Coronary artery (tissue), 2 donors: ENCODE measurements around the gene LARP6.

Experiments used
- DNase-seq: peaks from one replicate; pipeline ENCODE4 v3.0.0-alpha.2; 2017; ENCODE audit warnings: low spot score
- H3K27ac ChIP-seq, 2 donors: fragments of 200-600 bp; sonication (generic); one replicate each; pipeline ENCODE4 v1.5.1; 2016 to 2019
- H3K4me3 ChIP-seq: fragments of 200-600 bp; sonication (generic); 2 replicates; pipeline ENCODE4 v1.5.1; 2016; ENCODE audit warnings: mild to moderate bottlenecking, moderate library complexity
- TF ChIP-seq, protein P1 (sequence below): fragments of 200-600 bp; sonication (generic); IDR thresholded peaks from one replicate; pipeline ENCODE4 v1.5.1; 2019; ENCODE audit warnings: antibody characterized with exemption

Gene LARP6

GRCh38 chr15:70853973-70854665, at the start of gene LARP6:
Gene LARP6, minus strand, starts transcription at chr15:70854157. Its CDS starts 69 bp downstream, at chr15:70854088.
- Histone ChIP-seq H3K4me3 (peak within 1 kb of the TSS; percentile 83), H3K27ac (peak within 1 kb of the TSS; percentile 96 to 97)
- DNase-seq: no peak
- TF ChIP-seq, protein P1, sequence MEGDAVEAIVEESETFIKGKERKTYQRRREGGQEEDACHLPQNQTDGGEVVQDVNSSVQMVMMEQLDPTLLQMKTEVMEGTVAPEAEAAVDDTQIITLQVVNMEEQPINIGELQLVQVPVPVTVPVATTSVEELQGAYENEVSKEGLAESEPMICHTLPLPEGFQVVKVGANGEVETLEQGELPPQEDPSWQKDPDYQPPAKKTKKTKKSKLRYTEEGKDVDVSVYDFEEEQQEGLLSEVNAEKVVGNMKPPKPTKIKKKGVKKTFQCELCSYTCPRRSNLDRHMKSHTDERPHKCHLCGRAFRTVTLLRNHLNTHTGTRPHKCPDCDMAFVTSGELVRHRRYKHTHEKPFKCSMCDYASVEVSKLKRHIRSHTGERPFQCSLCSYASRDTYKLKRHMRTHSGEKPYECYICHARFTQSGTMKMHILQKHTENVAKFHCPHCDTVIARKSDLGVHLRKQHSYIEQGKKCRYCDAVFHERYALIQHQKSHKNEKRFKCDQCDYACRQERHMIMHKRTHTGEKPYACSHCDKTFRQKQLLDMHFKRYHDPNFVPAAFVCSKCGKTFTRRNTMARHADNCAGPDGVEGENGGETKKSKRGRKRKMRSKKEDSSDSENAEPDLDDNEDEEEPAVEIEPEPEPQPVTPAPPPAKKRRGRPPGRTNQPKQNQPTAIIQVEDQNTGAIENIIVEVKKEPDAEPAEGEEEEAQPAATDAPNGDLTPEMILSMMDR: no peak

DNA sequence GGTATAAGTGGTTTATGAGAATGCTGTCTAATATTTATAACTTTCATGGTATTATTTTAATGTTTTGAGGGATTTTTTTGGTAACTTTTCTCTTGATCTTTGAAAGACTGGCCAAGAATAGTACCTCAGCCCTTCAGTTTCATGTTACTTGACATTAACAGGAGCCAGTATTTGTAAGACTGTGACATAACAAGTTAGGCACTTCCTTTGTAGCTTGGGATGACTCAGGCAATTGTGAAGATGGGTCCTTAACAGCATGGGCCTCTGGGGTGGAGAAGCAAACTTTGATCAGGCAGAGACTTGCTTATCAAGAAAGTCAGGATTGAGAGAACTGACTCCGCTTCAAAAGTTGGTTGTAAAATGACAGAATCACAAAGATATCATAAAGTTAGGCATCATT, 48.1 kb upstream of the LARP6 start:
- Histone ChIP-seq H3K4me3 (no peak overlapping the region), H3K27ac (no peak overlapping the region)
- TF ChIP-seq, protein P1: no peak

DNA sequence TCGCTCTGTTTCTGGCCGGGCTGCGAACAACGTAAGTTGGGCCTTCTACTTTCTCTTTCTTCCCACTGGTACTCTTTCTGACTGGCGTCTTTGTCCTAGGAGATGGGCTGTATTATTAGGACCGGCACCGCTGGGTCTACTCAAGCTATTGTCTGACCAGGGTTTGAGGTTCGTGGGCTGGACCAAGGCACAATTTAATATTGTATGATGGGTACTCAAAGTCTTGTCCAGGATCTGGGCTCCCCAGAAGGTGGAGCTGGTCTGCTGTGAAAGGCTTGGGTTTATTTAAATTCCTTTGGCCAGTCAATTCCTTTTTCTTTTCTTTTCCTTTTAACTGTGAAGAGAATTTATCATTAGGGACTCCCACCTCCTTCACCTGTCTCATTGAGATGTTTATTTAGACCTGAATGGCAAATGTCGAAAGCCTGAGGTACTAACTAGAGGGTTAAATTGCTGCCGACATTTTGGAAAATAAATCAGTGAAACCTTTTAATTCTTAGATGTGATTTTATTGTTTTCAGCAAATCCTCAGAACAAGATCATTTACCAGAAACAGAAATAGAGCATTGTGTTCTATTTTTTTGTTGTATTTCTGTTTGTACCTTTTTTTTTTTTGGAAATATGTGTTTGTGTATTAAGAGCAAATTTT, 39.1 kb upstream of the LARP6 start:
- TF ChIP-seq, protein P1: no peak
- no peak for DNase-seq
- peak overlapping the region; percentile 93 for H3K4me3 ChIP-seq

More for the DNA sequence above, 48.1 kb upstream of the LARP6 start:
- DNase-seq: no peak

DNA sequence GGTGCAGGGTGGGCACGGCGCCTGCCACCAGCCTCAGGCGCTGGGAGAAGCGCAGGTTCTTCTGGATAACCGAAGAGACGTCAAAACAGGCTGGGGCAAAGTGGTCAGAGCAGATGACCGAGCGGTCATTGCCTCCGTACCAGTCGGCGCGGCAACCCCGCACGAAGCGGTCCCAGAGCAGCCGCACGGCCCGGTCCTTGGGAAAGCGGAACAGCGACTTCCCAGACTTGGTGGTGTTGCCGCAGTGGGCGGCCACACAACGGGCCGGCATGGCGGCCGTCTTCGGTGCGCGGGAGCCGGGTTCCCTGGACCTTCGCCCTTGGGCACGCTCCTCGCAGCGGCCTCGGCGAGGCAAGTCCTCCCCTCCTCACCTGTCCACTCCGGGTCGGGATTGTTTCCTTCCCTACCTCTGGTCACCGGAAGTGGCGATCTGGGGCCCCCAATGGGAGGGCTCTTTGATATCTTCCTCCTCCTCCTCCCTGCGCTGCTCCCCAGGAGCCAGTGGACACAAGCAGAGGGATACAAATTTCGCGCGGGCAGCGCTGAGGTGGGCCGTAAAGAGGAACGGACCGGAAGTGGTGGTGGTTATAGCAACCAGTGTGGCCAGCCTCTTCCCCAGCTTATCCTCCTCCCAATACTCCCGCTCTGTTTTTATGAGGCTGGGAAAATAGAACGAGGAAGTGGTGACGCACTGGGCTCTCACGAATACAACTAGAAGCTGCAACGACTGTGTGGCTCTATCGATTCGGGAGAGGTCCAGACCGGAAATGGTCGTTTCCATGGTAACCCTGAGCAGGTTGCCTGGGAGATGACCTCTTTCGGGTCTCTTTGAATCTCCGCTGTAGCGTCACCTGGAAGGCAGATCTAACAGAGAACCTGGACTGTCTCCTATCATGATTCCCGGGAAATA, 38.3 kb upstream of the LARP6 start, which contains the start of the genes LRRC49 and THAP10:
Gene LRRC49 (plus strand): TSS at position 825 of the 910 bp plus-strand sequence. CDS start 69 bp downstream, at position 894.
Gene THAP10 (minus strand): TSS at position 432 of the 910 bp plus-strand sequence. CDS start 161 bp downstream, at position 271.
- peak within 1 kb of the TSS; percentile 93 for H3K4me3 ChIP-seq
- H3K27ac ChIP-seq: peak within 1 kb of the TSS; percentile 15 to 85
- DNase-seq: peak; percentile 90
- TF ChIP-seq, protein P1: no peak

More for the DNA sequence above, 39.1 kb upstream of the LARP6 start:
- H3K27ac ChIP-seq: peak overlapping the region; percentile 15 to 85

- H3K4me3 ChIP-seq: no peak overlapping the region
- no peak overlapping the region for H3K27ac ChIP-seq
- TF ChIP-seq, protein P1: no peak
- DNase-seq: no peak
Measured at GRCh38 chr15:70882361-70882760, 28.4 kb upstream of the LARP6 start.

- Histone ChIP-seq H3K4me3 (no peak overlapping the region), H3K27ac (no peak overlapping the region)
- no peak for DNase-seq
- TF ChIP-seq, protein P1: no peak
Measured at GRCh38 chr15:70880781-70881180, 26.8 kb upstream of the LARP6 start.
